Measurements from ENCODE around the gene ZNF316.

GRCh38 chr7:6675807-6676405, 38.8 kb downstream of the ZNF316 start:
- TF ChIP-seq, protein P1, sequence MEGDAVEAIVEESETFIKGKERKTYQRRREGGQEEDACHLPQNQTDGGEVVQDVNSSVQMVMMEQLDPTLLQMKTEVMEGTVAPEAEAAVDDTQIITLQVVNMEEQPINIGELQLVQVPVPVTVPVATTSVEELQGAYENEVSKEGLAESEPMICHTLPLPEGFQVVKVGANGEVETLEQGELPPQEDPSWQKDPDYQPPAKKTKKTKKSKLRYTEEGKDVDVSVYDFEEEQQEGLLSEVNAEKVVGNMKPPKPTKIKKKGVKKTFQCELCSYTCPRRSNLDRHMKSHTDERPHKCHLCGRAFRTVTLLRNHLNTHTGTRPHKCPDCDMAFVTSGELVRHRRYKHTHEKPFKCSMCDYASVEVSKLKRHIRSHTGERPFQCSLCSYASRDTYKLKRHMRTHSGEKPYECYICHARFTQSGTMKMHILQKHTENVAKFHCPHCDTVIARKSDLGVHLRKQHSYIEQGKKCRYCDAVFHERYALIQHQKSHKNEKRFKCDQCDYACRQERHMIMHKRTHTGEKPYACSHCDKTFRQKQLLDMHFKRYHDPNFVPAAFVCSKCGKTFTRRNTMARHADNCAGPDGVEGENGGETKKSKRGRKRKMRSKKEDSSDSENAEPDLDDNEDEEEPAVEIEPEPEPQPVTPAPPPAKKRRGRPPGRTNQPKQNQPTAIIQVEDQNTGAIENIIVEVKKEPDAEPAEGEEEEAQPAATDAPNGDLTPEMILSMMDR (IDR thresholded peaks at IDR 0.05), result no peak
- TF ChIP-seq, protein P2, sequence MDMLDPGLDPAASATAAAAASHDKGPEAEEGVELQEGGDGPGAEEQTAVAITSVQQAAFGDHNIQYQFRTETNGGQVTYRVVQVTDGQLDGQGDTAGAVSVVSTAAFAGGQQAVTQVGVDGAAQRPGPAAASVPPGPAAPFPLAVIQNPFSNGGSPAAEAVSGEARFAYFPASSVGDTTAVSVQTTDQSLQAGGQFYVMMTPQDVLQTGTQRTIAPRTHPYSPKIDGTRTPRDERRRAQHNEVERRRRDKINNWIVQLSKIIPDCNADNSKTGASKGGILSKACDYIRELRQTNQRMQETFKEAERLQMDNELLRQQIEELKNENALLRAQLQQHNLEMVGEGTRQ (IDR thresholded peaks at IDR 0.05; ENCODE audit: borderline replicate concordance, low read depth, low read length), result no peak
- no peak for TF ChIP-seq TAF1 (IDR thresholded peaks at IDR 0.05; ENCODE audit: borderline replicate concordance, low read depth, low read length)
